DMS153 treated with DMSO at 0.1 percent for 48 hours (cell line): ENCODE results near the gene AHNAK.
"Not testable (repeated sequence)": the region's sequence is repeated elsewhere in the genome, so short reads cannot be mapped to it uniquely, and the experiment has no call there.

Experiments
- DNase-seq: peaks from one replicate; lab custom pipeline; 2025; ENCODE audit not compliant: unreplicated experiment; lab: John Stamatoyannopoulos, UW

The AHNAK gene

DNA sequence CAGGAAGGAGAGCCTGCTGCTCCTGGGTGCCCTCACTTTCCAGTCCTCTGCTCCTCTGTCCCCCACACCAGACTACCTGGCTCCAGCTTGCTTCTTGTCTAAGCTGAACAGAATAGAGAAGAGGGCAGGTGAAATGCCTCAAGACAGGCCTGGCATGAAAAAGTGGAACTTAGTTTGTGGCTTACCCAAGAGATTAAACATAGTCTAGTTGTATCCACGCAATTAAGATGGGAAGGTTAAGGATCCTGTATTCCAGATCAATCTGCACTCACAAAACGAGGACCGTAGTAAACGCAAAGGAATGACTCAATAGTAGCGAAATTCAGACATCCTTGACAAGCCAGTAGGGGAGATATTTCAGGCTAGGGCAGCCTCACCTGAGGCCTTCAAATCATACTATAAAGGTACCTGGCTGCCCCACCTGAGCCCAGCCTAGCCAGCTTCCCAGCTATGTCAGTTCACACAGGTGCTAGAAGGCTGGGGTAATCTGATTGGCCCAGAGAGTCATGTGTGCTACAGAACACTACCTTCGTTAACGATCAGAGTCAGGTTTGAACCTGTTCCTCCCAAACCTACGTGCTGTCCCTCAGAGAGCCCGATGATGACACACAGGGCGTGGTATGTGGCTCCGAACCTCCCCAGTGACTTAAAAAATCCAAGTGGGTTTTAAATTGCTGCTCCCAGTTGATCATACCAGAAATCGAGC is 46.5 kb downstream of the AHNAK start:
- DNase-seq, result peak; percentile 5

DNA sequence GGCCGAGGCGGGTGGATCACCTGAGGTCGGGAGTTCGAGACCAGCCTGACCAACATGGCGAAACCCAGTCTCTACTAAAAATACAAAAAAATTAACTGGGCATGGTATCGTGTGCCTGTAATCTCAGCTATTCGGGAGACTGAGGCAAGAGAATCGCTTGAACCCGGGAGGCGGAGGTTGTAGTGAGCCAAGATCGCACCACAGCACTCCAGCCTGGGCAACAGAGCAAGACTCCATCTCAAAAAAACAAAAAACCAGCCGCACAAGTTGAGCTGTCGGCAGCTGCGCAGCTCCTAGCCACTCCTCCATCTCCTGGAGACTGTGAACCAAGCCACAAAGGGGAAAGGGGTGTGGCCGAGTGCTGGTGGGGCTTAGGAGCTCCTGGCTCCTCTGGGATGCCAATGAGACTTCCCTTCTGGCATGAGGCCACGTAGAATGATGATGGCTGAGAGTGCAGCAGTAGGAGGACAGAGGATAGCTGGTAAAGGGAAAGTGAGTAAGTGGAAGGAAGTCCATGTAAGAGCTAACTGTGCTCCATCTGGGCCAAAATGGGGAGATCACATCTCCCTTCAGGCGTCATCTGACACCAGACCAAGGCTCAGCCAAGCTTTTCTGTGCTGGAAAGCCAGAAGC is 47.2 kb downstream of the AHNAK start:
- not testable (repeated sequence) for DNase-seq

DNA sequence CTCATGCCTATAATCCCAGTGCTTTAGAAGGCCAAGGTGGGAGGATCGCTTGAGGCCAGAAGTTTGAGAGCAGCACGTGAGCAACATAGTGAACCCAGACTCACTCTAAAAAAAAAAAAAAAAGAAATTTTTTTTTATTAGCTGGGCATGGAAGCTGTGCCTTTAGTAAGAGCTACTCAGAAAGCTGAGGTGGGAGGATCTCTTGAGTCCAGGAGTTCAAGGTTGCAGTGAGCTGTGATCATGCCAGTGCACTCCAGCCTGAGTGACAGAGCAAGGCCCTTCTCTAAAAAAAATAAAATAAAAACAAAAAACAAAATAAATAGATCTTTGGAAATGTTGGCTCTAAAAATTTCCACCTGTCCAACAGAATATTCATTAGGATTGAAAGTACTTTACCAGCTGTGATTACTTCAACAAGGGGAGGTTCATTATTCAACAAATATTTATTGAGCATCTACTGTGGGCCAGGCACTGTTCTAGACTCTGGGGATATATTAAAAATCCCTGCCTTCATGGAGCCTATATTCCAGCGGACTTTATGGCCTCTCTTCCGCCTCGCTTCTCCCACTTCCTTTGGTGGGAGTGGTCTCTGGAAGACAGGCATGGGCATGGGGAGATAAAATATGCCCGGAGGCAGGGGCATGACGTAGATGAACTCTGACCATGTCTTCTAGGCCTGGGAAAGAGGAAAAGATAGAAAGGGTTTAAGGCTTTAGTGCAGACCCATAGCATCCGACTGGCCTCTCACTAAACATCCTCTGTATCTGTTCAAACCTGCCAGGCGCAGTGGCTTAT is 47.9 kb downstream of the AHNAK start:
- DNase-seq, result no peak

DNA sequence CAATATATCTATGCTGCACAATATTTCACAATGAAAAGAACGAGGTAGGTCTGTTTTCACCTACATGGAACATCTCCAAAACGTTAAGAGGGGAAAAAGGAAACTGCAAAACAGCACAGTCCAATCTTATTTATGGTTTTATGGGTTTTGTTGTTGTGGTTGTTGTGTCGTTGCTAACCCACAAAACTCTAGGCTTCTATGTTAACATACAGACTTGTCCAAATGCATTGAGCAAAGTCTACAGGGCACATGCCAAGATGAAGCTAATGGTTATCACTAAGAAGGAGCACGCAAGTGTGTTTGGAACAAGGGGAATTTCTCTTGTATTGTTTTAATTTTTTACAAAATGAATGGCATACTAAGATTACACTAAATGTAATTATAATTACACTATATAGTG is 48.6 kb downstream of the AHNAK start:
- DNase-seq, result no peak

DNA sequence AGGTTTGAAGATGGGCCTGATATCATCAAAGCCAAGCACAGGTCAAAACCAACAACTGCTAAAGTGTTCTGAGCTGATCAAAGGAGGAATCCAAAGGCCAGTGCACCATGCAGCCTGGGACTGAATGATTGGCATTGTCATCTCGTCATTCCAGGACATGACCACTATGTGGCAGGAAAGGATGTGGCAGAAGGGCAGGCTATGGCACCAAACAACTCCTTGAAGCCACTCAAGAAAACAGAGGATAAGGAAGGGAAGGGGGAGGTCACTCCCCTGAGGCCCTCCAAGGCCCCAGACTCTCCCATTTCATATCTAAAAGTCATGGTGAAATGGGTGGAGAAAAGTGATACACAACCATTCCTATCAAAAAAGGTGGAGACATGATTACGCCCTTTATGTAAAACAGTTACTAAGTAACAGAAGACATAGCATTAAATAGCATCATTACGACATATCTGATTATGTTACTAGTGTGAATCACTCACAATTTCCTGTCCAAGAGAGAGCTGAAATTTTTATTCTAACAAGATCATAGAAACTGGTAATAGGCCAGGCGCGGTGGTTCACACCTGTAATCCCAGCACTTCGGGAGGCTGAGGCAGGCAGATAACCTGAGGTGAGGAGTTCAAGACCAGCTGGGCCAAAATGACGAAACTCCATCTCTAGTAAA is 49.3 kb downstream of the AHNAK start:
- DNase-seq, result peak; percentile 25

DNA sequence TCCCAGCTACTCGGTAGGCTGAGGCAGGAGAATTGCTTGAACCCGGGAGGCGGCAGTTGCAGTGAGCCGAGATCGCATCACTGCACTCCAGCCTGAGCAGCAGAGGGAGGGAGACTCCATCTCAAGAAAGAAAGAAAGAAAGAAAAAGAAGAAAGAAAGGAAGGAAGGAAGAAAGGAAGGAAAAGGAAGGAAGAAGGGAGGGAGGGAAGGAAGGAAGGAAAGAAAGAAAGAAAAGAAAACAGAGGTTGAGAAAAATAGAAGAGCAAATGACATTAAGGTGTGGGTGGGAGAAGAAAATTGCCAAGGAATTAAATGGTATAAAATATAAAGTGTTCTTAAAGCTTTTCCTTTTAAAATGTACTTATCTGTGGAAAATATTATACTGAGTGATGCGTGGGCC is 49.9 kb downstream of the AHNAK start:
- no peak for DNase-seq

DNA sequence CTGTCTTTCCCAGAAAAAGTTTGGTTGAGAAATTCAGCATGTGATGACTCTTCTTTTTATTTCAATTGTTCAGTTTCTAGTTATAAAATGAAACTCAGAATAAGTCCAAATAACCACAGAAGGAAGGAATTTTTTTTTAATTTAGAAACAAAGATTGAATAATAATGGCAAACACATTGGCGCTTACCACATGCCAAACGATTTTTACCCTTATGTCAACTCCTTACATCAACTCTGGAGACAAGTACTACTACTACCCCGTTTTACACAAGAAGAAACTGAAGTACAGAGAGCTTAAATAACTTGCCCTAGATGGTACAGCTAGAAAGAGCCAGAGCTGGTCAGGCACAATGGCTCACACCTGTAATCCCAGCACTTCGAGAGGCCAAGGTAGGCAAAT is 52.4 kb downstream of the AHNAK start:
- DNase-seq, result no peak

DNA sequence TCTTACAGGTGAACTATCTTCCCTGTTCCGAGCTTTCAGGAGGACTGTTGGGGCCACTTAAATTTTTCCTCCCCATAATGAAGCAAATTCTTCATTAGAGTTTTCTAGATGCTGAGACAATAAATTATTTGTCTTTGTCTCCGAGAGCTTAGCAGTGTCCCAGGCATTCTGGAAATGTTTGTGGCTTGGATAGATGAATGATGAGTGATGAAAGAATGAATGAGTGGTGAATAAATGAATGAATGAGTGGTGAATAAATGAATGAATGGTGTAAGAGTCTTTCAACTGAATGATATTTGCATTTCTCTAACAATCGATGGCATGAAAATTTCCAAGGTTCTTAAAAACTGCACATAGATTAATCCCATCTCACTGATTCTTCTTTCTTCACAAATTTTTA is 52.8 kb downstream of the AHNAK start:
- DNase-seq, result no peak

DNA sequence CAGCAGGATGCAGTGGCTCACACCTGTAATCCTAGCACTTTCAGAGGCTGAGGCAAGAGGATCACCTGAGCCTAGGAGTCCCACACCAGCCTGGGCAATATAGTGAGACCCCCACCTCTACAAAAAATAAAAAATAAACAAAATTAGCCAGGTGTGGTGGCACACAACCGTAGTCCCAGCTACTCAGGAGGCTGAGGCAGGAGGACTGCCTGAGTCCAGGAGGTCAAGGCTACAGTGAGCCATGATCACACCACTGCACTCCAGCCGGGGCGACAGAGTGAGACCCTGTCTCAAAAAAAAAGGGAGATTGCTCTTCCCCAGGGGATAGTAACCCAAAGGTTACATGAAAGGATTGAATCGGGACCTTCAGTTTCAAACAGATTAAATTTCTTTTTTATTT is 54.0 kb downstream of the AHNAK start:
- DNase-seq, result no peak

DNA sequence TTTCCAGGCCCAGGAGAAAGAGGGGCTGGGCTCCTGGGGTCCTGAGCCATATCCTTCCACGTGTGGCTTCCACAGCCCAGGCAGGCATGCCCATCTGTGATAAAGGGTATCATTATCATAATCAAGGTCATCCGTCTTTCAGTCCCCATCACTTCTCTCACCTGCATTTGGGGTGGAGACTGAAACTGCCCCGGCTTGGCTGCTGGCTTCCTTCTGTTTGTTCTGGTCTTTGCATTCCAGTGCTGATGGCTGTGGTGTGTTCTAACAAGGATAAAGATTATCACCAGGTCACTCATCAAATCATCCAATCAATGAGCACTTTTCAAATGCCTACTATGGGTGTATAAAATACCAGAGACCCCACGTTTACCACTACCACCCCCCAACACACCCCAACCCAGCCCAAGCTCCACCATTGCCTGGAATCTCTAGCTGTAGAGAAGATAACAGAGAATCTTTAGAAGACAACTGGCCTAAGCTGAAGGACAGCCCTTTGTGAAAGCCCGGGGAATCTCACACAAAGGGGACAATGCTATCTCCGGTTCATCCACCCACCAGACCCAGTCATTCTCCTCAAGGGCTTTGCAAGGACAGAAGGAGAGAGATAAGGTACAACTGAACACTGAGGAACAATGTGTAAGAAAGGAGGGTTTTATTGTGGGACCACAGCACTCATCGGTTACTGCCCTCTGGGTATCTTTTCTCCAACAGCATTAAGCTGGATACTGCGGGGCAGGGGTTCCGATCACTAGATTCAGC is 54.9 kb downstream of the AHNAK start:
- no peak for DNase-seq

DNA sequence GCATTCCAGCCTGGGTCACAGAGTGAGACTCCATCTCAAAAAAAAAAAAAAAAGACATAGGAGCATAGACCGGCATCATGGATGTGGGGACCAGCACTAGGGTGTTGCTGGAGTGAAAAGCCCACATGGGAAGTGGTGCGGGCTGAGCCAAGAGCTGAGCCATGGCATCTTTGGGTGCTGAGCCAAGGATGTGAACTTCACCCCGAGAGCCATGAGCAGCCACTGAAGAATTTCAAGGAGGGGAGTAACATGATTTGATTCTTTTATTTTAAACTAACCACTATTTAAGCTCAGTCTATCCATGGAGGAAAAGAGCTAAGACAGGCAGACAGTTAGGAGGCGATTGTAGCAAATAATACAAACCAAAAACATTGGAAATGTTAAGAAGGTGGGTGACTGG is 57.4 kb downstream of the AHNAK start:
- DNase-seq, result no peak

DNA sequence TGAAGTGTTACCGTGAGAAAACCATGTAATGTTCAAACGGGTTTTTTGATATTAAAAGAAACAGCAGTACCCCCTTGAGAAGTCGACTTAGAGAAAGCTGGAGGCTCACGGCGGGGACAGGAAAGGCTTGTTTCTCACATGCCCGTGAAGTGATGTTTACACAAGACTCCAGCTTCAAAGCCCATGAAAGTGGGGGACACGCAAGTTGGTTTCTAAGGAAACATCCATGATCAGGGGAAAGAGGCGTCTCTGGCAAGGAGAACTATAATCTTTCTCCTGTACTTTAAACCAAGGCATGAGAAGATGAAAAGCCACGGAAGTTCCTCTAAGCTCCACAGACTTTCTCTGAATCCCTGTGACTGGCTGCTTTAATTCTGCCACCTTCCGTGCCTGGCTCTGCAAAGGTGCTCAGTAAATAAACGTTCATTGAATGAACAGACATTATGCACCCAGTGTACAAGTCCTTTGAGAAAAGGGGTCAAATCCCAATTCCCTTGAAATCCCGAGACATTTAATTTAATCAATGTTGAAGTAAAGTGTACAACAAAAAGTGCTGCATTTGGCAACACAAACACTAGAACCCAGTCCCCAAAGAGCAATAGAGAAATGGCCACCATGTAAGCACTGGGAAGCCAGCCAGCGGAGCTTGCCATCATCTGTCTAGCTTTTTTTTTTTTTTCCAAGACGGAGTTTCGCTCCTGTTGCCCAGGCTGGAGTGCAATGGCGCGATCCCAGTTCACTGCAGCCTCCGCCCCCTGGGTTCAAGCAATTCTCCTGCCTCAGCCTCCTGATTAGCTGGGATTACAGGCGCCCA is 58.7 kb downstream of the AHNAK start:
- DNase-seq, result no peak

DNA sequence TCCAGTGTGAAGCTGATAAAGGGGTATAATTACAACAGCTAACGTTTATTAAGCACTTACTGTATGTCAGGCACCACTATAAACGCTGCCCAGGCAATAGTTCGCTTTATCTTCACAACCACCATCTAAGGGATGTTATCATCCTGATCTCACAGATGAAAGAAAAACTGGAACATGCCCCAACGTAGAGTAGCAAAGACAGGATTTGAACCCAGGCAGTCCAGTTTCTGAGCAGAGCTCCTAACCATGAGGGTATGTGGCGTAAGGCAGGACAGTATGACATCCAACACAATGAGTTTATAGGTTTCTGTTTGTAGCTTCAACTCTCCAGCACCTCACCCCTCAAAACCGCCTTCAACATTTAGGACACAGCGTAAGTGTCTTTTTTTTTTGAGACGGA is 59.5 kb downstream of the AHNAK start:
- DNase-seq, result no peak

DNA sequence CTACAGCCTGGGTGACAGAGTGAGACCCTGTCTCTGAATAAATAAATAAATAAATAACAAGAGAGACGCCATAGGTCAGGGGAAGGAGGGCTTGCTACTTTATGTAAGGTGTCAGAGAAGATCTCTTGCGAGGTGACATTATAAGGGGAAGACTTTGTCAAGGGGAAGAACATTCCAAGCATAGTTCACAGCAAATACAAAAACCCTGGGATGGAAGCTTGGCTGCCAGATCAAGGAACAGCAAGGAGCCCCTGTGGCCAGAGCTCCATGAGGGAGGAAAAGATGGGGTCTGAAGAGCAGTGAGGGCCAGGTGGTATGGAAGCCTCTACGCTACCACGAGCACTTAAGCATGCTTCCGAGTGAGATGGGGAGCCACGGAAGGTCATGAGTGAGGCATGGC is 62.3 kb downstream of the AHNAK start:
- DNase-seq, result no peak

DNA sequence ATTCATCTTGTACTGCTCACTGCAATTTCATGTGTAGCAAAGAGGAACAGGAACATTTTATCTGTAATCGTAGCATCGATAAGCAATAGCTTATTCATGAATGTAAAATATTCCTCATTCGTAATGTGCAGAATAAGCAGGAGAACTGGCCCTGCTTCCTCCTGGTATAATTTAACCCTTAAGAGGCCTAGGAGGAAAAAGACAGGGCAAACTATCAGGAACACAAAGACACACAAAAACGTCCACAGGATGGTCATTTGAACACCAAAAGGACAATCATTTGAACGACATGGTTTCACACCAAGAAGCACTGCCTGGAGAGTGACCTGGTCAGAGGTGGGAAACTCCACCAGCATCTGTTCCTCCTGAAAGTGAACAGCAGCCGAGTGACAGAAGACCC is 63.9 kb downstream of the AHNAK start:
- no peak for DNase-seq

DNA sequence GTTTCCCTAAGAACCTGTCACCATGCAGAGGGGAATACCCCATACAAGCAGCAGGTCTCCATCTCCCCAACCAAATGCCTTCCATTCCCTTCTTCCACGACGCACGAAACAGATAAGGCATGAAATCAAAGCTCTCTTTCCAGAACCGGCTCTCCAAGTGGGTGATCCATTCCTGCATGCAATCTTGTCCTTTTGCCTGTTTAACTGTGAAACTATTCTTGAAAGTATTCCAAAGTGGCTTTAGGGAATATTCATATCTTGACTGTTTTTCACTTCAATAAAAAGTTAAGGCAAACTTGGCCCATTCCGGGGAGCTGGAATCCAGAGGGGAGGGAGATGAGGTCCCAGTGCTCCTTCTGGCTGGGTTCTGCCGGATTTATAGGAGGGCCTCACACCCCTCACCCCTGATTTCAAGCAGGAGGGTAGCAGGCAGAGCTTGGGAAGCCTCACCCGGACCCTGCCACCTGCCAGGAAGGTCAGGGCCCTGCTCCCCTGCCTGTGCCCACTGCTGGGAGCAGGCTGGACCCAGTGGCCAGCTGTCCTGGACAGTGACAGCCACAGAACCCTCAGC is 66.9 kb downstream of the AHNAK start:
- no peak for DNase-seq

DNA sequence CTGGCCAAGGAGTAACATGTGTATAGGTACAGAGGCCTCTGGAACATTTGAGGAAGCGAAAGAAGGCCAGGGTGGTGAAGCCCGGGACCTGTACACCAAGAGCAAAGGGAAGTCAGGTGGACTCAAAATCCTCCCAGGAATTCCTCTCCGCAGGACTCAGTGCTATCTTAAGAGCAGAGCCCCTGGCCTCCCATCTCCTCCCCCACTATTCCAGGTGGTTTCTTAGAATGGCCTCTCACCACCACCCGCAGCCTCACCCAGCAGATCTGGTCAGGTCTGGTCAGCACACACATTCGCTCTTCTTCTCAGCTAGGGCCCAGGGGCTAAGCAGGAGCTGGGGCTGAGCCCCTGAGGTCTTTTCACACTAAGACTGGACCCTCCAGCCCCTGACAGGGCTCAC is 68.7 kb downstream of the AHNAK start:
- no peak for DNase-seq

DNA sequence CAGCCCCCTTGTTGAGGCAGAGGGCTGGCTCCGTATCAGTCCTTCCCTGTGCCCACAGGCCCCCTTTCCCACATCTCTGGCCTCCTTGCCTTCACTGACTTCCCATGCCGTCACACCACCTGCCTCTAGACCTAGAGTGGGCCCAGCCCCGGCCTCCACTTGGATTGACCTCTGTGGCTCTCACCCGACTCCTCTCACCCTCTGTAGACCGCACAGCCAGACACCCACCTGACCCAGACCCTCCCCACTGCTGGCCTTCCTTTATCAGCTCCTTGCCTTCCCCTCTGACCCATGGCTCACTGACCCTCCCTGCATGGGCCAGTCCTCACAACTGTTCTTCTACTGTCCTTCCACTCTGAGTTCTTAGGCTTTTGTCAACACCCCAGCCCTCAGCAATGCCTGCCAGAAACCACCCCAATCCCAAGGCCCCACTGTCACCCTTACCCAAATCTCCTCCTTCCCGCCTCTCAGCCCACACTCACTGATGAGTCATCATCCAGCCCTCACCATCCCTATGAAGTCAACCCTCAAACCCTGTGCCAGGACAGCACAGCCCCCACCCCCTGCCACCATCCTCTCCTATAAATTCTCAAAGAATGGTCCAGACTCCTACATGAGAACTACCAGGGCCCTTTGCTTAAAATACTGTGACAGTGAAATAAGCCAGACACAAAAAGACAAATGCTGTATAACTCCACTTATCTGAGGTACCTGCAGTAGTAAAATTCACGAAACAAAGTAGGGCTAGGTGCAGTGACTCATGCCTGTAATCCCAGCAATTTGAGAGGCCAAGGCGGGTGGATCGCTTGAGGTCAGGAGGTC is 74.3 kb downstream of the AHNAK start:
- DNase-seq, result no peak

DNA sequence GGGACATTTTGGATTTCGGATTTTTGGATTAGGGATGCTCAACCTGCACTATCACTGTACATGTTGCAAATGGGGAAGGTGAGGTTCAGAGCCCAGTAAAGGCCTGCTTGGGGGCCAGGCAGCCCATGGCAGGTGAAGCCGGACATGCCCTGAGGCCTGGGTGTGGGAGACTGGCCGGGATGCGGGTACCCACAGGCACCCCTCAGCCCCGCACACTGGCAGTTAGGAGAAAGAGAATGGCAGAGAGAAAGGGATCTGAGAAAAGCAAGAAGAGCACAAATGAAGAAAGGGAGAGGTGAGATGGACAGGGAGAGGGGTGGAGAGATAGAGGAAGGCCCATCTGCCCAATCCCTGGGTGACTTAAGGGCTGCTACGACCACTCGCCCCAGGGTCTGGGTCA is 75.0 kb downstream of the AHNAK start:
- DNase-seq, result no peak
